Fibroblast of lung (primary cell): ENCODE data around the gene XKR7.

Source experiments
- EZH2 ChIP-seq: IDR thresholded peaks from 2 replicates; pipeline ENCODE4 v1.5.1; 2012; ENCODE audit warnings: low read length, control low read depth, mild to moderate bottlenecking; ENCODE audit errors: missing control alignments
- TF ChIP-seq, protein P1 (sequence below), 2 donors: IDR thresholded peaks in 1 of 2; conservative IDR thresholded peaks in 1 of 2; 1 replicate in 1 of 2; 2 replicates in 1 of 2; pipeline ENCODE4 v1.5.1; 2011 to 2012; ENCODE audit warnings: low read length in 2 of 2, control low read depth in 1 of 2, inconsistent platforms in 1 of 2, low read depth in 1 of 2, mild to moderate bottlenecking in 1 of 2

DNA sequence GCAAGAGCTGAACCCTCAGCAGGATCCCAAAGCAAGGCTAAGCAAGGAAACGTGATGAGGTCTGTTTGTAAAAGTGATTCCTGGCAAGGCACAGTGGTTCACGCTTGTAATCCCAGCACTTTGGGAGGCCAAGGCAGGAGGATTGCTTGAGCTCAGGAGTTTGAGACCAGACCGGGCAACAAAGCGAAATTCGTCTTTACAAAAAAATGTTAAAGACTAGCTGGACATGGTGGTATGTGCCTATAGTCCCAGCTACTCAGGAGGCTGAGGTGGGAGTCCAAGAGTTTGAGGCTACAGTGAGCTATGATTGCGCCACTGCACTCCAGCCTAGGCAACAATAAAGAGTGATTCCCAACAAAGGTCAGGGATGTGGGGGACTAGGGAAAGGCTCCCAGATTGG, 4.1 kb upstream of the XKR7 start:
- TF ChIP-seq, protein P1, sequence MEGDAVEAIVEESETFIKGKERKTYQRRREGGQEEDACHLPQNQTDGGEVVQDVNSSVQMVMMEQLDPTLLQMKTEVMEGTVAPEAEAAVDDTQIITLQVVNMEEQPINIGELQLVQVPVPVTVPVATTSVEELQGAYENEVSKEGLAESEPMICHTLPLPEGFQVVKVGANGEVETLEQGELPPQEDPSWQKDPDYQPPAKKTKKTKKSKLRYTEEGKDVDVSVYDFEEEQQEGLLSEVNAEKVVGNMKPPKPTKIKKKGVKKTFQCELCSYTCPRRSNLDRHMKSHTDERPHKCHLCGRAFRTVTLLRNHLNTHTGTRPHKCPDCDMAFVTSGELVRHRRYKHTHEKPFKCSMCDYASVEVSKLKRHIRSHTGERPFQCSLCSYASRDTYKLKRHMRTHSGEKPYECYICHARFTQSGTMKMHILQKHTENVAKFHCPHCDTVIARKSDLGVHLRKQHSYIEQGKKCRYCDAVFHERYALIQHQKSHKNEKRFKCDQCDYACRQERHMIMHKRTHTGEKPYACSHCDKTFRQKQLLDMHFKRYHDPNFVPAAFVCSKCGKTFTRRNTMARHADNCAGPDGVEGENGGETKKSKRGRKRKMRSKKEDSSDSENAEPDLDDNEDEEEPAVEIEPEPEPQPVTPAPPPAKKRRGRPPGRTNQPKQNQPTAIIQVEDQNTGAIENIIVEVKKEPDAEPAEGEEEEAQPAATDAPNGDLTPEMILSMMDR (conservative IDR thresholded peaks at IDR 0.05 in 1 of 2, IDR thresholded peaks at IDR 0.05 in 1 of 2; ENCODE audit: low read depth in 1 of 2, low read length in 2 of 2): no peak
- TF ChIP-seq EZH2: no peak
